GM21737 (cell line): Measurements from ENCODE around the gene SGCD.

Source experiments
- ATAC-seq: cut with Tn5 transposase; IDR thresholded peaks from one replicate; pipeline ENCODE4 v1.9.1; 2021; ENCODE audit warnings: mild to moderate bottlenecking, moderate library complexity; ENCODE audit not compliant: unreplicated experiment

Gene SGCD

DNA sequence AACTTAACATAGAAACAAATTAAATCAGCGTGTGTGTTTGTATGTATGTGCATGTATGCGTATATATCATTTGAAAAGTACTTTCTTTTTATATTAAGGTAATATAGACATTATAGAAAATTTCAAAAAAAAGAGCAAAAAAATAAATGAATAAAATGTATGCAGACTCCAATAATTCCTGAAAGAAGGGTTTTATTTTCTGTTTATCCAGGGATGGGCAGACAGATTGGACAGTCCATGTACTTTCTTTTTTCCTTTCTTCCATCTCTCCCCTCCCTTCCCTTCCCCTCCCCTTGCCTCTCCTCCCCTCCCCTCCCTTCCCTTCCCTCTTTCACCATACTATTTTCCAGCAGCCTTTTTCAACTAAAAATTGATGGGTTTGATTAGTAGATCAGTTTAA lies 123.8 kb downstream of the SGCD start:
- no peak for ATAC-seq

DNA sequence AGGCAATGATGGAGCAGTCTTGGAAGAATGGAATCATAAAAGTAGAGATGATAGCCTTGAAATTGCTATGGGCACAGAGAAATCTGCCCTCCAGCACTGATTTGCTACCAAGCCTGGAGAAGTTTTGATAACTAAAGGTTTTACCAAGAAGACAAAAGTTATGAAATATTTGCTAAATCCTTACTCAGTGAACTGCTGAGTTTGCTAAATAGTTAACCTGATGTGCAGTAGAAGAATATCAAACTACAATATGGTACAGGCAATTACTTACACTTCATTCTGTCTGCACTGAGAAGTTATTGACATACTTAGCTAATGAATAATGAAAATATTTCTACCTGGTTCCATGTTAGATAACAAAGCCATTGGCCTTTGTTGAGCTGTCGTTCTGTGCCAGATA lies 124.5 kb downstream of the SGCD start:
- ATAC-seq = no peak

DNA sequence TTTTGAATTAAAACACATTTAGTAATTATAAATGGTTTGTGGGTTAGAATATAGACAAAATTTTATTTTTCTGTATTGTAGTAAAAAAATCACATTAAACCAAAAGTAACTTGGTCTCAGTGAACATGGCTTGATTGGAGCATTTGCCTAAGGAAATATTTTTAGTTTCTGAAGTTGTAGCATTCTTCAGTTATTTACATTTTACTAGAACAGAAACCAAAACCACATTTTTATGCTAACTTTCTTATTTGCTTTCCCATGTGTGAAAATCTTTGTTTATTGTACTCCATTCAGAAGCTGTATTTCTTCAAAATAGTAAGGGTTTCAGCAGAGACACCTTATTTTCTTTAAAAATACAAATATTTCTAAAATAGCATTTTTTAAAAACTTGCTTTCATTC lies 129.9 kb downstream of the SGCD start:
- no peak for ATAC-seq

DNA sequence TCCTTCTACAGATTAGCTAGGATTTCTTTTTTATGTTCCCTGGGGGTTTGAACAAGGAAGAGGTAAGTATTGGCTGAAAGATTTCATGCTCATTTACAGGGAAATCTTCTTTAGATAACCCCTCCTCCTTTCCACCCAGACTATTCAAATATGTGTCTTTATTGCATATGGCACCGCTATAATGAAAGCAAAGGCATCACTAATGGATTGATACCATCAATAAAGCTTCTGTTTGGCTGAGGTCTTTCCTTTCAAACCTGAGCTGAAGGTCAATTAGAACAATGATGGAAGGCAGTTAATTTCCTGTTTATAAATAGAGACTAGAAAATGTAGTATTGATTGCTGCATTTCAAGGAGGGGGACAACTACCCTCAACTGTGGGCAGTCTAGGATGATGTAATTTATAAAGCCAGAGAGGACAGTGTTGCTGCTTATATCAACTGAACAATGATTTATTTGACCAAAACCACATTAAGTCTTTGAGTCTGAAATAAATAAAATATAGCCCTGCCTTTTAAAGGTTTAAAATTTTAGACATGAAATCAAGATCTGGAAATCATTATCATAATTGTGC lies 132.9 kb downstream of the SGCD start:
- no peak for ATAC-seq

DNA sequence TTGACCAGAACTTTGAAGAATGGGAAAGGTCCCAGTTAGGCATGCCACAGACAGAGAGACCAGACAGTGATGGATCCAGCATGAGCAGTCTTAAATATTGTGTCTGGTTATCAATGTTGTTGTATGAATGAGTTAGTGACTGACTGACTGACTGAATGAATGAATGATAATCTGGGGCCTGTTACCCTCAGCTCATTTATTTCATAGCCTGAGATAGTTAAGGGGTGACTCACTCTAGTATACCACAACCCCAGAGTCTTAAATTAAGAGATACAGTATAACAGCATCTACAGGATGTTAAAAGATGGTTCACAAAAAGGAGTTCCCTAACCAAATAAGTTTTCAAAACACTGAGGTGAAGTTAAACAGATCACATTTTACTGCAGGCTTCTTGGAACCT lies 133.5 kb downstream of the SGCD start:
- ATAC-seq = no peak

DNA sequence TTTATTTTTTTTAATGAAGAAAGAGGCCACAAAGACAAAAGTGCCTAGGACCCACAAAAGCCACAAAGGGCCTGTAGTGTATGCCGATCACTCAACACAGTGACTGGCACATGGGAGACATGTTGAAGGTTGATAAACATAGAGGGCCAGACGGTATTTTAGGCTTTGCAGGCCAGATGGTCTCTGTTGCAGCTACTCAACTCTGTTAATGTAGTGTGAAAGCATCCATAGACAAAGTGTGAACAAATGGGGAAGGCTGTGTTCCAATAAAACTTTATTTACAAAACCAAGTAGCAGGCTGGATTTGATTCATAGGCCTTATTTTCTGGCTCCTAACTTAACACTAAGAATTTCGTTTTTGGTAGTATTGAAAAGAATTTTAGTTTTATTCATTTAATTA lies 139.9 kb downstream of the SGCD start:
- no peak for ATAC-seq

DNA sequence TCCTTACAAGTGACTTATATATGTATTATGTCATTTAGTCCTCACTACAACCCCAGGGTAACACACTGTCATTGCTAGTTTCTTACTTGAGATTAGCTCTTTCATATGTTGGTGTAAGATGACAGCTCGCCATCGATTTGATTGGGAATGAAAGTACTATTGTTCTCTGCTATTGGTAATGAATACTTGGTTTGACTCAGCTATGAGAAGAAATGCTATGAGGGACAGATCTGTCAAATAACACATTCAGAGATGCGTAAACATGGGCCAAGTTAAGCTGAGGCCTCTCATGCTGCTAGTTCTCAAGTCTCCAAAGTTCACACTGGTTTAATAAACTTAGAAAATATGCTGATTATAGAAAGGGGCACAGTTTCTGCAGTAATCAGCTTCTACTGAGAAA lies 142.7 kb downstream of the SGCD start:
- ATAC-seq = no peak

DNA sequence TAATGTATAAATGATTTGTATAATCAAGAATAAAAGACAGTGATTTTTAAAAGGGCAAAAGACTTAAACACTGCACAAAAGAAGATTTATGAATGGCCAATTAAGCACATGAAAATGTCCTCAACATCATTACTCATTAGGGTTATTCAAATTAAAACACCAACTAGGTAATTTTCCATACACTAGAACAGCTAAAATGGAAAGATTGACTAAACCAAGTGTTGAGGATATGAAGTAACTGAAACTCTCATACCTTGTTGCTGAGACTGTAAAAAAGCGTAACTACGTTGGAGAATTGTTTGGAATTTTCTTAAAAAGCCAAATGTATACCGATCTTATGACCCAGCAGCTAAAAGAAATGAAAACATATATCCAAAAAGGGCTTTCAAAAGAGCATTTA lies 144.9 kb downstream of the SGCD start:
- ATAC-seq = no peak

DNA sequence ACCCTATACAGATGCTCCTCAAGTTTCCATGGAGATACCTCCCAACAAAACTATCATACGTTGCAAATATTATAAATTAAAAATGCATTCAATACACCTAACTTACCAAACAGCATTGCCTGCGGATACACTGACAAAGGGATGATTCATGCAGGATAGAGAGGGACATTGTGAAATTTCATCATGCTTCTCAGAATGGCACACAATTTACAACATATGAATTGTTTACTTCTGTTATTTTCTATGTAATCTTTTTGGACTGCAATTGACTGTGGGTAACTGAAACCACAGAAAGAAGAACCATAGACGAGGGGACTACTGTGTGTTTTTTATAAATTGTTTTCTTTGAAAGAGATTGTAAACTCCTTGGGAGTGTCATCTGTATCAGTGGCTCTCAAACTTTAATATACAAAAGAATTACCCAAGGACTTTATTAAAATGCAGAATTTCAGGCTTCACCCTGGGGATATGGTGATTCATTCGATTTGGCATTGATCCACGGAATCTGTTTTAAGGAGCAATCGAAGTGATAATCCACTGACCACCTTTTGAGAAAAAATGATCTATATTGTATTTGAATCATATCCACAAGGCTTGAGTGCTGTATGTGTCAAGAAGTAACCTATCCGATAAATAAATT lies 146.4 kb downstream of the SGCD start:
- ATAC-seq = no peak

DNA sequence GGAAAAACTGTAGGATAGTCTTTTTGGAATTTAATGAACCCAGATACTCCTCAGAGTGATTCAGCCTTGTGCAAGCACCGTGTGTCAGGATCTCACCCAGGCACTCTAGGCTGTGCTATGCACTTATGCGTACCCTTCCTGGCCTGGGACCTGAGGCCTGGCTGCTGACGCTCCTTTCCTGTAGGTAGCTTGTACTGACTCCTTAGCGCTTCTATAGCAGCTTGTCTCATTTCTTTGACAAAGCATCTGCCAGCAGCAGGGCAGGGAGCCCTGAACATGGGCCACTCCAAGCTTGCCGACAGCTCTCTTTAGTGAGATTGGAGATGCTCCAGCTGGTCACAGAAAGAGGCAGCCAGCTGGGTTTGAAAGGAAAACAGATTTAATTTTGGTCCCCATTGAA lies 147.3 kb downstream of the SGCD start:
- no peak for ATAC-seq

DNA sequence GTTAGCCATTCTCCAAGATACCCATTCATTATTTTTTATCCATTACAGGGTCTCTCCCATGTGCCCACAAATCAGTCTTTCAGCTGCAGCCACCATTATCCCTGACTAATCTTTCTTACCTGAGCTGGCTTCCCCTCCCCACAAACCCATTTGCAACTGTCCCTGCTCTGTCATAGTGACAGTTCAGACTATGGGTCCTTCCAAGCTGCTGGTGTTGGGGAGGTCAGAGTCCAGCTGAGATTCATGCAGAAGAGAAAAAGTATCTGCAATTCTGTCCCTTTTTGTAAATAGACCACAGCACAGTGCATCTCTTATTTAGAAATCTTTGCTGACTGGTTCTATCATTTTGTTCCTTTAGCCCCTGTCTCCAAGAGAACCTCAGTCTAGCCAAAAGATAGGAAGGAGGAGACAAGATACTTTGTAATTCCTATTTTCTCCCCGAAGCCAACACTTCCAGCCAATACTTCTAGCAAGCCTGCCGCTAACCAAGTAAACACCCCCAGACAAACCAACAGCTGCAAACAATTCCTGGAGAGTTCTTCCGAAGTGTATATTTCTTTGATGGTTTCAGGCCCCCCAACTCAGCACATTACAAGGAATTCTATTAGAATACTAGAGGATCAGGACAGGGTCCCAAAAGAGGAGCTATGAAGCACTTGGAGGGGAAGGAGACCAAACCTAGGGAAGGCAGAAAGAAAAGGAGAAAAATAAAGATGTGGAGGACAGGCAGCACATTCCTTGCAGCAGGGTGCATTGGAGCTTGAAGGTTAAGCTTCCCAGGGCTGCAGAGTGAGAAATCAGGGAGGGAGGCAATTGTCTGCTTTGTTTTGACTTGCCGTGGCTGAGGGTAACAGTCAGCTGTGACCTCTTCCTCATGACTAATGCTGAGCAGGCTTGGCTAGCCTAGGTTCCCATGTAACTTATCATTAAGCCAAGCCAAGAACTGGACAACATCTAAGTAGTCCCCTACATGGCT lies 148.5 kb downstream of the SGCD start:
- ATAC-seq = no peak

DNA sequence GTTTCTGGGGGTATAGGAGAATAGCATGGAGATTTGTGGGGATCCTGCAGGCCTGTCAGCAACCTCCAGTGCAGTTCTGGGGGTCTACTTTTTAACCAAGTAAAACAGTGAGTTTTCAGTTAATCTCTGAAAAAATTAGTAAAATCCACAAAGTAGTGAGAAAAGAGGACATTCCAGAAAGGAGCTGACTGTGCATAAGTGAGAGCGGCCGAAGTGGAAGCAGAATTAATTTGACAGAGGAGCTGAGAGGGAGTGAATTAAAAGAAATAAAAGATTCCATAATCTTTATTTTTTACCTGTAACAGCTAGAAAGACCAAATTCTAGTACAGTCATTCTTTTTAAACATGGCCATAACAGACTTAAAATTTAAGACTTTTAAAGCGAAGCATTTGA lies 149.2 kb downstream of the SGCD start:
- no peak for ATAC-seq

DNA sequence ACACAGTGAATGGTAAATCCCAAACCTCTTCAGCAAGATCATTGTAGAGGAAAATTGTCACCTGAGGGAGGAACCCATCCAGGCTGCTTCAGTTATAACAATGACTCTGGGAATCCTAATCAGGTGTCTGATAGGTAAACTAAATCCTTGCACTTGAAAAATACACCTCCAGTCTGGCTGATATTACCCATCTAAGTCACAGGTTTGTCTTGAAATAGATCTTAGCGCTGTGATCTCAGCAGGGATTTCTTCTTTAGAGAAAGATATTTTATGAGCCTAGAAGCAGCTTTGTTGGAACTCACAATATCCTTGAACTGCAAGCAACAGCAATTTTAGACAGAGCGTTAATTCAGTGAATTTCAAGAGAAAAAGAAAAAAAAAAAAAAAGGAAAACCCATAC lies 149.7 kb downstream of the SGCD start:
- ATAC-seq = no peak

DNA sequence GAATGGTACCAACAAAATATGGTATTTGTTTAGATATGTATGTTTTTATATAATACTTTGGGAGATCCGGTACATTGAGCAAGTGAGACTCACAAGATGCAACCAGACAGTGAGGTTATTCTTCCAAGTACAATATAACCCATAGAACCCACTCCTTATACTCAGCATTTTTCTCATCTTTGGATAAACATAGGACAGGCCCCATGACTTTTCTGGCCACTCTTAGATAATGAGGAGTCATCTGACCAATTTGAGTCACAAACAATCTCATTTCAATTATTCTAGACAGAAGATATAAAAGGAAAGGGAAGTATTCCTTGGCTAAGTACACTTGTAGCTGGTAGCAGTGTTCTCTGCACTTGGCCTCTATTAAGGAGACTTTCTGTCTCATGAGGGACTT lies 150.2 kb downstream of the SGCD start:
- no peak for ATAC-seq

DNA sequence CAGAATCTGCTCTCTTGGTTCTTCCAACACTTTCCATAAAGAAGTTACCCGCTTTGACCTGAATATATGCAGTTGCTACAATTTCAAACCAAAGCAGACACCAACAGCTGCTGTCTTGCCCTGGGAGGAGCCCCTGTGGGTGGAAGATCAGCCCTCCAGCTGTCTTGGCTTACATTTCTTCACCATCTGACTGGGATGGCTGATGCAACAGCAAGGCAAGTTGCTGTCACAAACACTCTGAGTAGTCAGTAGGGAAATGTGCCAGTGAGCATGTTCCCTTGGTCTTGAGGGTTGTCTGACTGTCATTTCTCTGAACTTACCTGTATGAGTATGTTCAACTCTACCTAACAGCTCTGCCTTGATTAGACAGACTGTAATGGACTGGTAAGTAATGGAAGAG lies 152.9 kb downstream of the SGCD start:
- no peak for ATAC-seq

DNA sequence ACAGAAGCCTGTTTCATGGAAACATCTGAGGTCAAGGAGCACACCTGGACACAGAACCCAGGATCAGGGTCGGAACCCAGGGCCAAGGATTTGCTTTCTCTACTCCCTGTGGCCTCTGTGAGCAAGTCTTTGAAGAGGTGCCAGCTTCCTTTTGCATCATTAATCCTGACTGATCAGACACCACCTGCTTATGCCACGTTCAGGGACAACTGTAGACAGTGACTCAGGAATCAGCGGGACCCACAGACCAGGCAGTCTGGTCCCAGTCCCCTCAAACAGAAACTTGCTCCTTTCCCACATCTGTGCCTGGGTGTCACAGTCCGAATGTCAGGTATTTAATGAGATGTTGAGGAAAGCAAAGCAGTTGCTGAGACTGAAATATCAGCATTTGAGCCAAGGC lies 154.8 kb downstream of the SGCD start:
- no peak for ATAC-seq

DNA sequence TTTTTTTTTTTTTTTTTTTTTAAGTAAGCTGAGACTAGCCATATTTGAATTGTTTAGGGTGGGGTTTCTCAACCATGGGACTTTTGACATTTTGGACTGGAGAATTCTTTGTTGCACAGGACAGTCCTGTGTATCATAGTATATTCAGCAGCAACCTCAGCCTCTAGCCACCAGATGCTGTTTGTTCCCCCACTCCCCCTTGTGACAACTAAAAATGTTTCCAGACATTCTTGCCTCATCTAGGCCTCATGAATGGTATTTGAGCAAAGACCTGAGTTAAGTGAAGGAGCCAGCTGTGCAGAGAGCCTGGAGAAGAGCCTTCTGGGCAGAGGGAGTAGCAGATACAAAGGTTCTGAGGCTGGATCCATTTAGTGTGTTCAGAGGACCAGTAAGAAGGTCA lies 155.9 kb downstream of the SGCD start:
- no peak for ATAC-seq

DNA sequence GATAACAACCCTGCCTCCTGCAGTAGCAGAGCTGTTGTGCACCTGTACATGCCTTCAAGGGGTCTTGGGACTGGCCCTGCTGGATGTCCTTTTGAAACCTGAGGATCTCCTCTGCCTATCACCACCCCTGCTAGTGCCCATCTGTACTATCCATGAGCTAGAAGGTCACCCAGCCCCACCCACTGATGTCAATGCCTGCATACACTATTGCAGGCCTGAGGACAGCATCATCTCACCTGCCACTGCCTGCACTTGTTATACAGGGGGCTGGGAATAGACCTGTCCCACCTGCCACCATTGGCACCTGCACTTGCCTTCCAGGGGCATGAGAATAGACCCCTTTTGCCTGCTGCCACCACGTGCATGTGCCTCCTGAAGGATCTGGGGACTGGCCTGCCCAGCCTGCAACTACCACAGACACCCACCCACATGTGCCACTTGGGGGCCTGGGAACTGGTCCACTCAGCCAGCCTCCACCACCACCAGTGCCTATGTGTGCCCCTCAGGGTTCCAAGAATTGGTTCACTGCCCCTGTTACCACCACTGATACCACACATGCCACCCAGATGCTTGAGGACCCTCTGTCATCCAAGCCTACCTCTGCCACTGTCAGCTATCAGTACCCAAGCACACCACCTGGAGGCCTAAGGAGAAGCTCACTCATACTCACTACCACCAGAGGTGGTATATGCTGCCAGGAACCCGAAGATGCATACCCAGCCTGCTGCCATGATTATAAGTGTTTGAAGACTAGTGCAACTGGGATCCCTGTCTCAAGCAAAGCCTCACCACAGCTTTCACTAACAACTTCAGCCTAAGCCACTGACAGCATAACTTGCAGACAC lies 159.7 kb downstream of the SGCD start:
- no peak for ATAC-seq

DNA sequence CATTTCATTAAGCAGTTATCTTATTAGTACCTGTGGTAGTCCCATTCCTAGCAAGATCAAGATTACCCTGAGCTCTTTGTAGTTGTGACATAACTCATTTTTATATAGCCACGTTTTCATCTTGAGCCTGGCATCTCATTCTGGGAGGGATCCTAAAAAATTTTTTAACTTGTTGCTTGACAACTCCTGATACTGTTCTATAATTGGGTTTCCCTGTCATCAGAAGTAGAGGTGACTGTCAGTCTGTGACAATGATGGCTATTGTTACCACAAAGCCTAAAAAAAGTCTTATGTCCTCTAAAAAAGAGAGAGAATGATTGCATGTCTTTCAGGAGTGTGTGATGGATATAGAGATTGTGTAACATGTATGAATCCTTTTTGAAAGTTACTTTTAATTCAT lies 164.8 kb downstream of the SGCD start:
- no peak for ATAC-seq

DNA sequence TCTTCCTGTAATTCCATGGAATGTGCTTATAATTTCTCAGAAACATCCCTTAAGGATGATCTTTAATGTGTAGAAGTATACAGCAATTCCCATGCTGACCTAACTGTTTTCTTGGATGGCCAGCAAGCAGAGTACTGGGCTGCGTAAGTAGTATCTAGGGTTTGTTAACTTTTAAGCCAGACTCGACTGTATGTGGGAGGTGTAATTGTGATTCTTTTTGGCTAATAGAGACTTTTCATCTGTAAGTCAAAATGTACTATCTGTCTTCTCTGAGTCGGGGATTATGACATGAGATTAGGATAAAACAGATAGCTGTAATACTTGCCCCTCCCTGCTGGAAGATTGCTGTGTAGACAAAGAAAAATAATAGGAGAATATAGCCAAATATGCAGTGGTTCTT lies 169.3 kb downstream of the SGCD start:
- no peak for ATAC-seq

DNA sequence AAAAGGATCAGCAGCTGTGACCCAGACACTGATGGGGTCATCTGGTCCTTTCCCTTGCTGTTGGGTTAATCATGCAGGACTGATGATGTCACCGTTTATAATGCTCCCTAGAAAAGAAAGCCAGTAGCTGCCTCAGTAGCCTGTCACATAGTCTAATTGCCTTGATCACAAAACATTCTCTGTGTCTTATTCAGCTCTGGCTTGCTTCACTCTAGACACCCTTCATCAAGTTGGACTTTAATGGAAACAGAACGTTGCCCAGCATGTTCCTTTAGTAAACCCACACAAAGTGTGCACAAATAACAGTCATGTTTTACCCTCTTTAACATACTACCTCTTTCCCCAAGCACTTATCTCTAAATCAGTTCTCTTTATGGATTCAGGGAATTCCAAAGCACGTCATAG lies 170.8 kb downstream of the SGCD start:
- no peak for ATAC-seq
